WTC11 (cell line): ENCODE measurements around the gene MED23. TPM values are rescaled to one million over a fixed set of nuclear protein-coding genes. Genes with fewer than 3 reads are reported as not detected.

Source experiments
- ATAC-seq: fragments of 200-7000 bp; cut with Tn5 transposase; 2 replicates; pipeline ENCODE4 v1.10.0; 2021; ENCODE audit warnings: mild to moderate bottlenecking, moderate library complexity
- CTCF ChIA-PET: fragments of 300-600 bp; sonication (Branson Sonifier 250); formaldehyde crosslinking; loops from one replicate; lab custom pipeline; 2021; ENCODE audit warnings: antibody characterized with exemption; lab: Charles Lee
- POLR2A ChIA-PET: fragments of 350-600 bp; sonication (Branson Sonifier 250); formaldehyde crosslinking; loops from one replicate; lab custom pipeline; 2021; ENCODE audit warnings: antibody characterized with exemption; lab: Charles Lee
- DNase-seq: peaks from one replicate; pipeline ENCODE4 v3.0.0; 2021; ENCODE audit warnings: low spot score
- H3K27ac Mint-ChIP-seq: 2 replicates; pipeline ENCODE4 v1.8.0; 2021; ENCODE audit warnings: mixed read lengths
- H3K27me3 Mint-ChIP-seq: 2 replicates; pipeline ENCODE4 v1.8.0; 2021; ENCODE audit warnings: low read depth, mild to moderate bottlenecking, moderate library complexity, mixed read lengths
- H3K36me3 Mint-ChIP-seq: 2 replicates; pipeline ENCODE4 v1.8.0; 2021; ENCODE audit warnings: mixed read lengths
- H3K4me1 Mint-ChIP-seq: 2 replicates; pipeline ENCODE4 v1.8.0; 2022; ENCODE audit warnings: mixed read lengths
- H3K4me3 Mint-ChIP-seq: 2 replicates; pipeline ENCODE4 v1.8.0; 2021; ENCODE audit warnings: mild to moderate bottlenecking, moderate library complexity, mixed read lengths
- H3K9me3 Mint-ChIP-seq: 2 replicates; pipeline ENCODE4 v1.8.0; 2021; ENCODE audit warnings: mixed read lengths
- TEAD1 ChIP-seq: sonication (generic); formaldehyde crosslinking; IDR thresholded peaks from 2 replicates; pipeline ENCODE4 v1.8.0; 2022; ENCODE audit warnings: mild to moderate bottlenecking, missing genetic modification reagents
- TP53 ChIP-seq: sonication (generic); formaldehyde crosslinking; IDR thresholded peaks from 2 replicates; pipeline ENCODE4 v1.8.1; 2023; ENCODE audit warnings: mild to moderate bottlenecking, missing genetic modification reagents
- ZBTB21 ChIP-seq: sonication (generic); formaldehyde crosslinking; IDR thresholded peaks from 2 replicates; pipeline ENCODE4 v1.8.1; 2023; ENCODE audit warnings: mild to moderate bottlenecking, missing genetic modification reagents, borderline replicate concordance
- ZNF121 ChIP-seq: sonication (generic); formaldehyde crosslinking; IDR thresholded peaks from 2 replicates; pipeline ENCODE4 v1.8.0; 2023; ENCODE audit warnings: missing genetic modification reagents
- ZNF138 ChIP-seq: sonication (generic); formaldehyde crosslinking; conservative IDR thresholded peaks from 2 replicates; pipeline ENCODE4 v1.8.1; 2022; ENCODE audit warnings: mild to moderate bottlenecking, moderate library complexity, missing genetic modification reagents
- ZNF232 ChIP-seq: sonication (generic); formaldehyde crosslinking; IDR thresholded peaks from 2 replicates; pipeline ENCODE4 v1.8.0; 2022; ENCODE audit warnings: mild to moderate bottlenecking, missing genetic modification reagents
- ZNF263 ChIP-seq: sonication (generic); formaldehyde crosslinking; IDR thresholded peaks from 2 replicates; pipeline ENCODE4 v1.8.1; 2022; ENCODE audit warnings: low read depth, mild to moderate bottlenecking, moderate library complexity, missing genetic modification reagents
- total RNA-seq: library from RNA; stranded (reverse); gene quantifications from 3 replicates; pipeline ENCODE4 v1.2.3, GENCODE V29; 2021
- TF ChIP-seq, protein P1 (sequence below): sonication (generic); formaldehyde crosslinking; IDR thresholded peaks from 2 replicates; pipeline ENCODE4 v1.8.1; 2022; ENCODE audit warnings: mild to moderate bottlenecking, moderate library complexity, missing genetic modification reagents
- TF ChIP-seq, protein P2 (sequence below): sonication (generic); formaldehyde crosslinking; IDR thresholded peaks from 2 replicates; pipeline ENCODE4 v1.8.1; 2023; ENCODE audit warnings: mild to moderate bottlenecking, missing genetic modification reagents, moderate library complexity
- TF ChIP-seq, protein P3 (sequence below): fragments of 250-450 bp; sonication (Bioruptor Pico); IDR thresholded peaks from 2 replicates; pipeline ENCODE4 v1.8.0; 2021; ENCODE audit warnings: mild to moderate bottlenecking
- TF ChIP-seq, protein P4 (sequence below): sonication (generic); formaldehyde crosslinking; IDR thresholded peaks from 2 replicates; pipeline ENCODE4 v1.8.0; 2022; ENCODE audit warnings: missing genetic modification reagents
- TF ChIP-seq, protein P5 (sequence below): sonication (generic); formaldehyde crosslinking; IDR thresholded peaks from 2 replicates; pipeline ENCODE4 v1.8.0; 2023; ENCODE audit warnings: missing genetic modification reagents, mild to moderate bottlenecking, borderline replicate concordance
- TF ChIP-seq, protein P6 (sequence below): fragments of 250-450 bp; sonication (Bioruptor Pico); IDR thresholded peaks from 2 replicates; pipeline ENCODE4 v2.1.2; 2022; ENCODE audit warnings: mild to moderate bottlenecking, moderate library complexity

The MED23 gene
- total RNA-seq, 1 experiment from 2014 or later = 19.0 TPM

DNA sequence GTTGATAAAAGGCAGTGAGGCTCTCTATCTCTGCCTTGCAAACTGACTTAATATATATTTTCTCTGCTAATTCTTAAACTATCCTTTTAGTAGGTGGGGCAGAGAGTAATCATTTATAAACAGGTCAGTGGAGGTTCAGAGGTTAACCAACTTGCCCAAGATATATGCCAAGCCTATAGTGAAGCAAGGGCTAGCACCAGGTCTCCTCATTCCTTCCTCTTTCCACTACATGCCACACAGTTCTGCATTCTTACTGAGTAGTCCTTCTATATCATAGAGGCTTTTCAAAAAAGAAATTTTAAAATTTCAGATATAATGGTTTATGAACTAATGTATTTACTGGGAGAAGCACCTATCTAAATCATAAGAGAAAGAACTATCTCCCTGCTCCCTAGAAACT, 46.5 kb downstream of the MED23 start (continued):
- TF ChIP-seq, protein P1, sequence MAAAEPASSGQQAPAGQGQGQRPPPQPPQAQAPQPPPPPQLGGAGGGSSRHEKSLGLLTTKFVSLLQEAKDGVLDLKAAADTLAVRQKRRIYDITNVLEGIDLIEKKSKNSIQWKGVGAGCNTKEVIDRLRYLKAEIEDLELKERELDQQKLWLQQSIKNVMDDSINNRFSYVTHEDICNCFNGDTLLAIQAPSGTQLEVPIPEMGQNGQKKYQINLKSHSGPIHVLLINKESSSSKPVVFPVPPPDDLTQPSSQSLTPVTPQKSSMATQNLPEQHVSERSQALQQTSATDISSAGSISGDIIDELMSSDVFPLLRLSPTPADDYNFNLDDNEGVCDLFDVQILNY (CRISPR knock-in tag) = no peak
- TF ChIP-seq, protein P2, sequence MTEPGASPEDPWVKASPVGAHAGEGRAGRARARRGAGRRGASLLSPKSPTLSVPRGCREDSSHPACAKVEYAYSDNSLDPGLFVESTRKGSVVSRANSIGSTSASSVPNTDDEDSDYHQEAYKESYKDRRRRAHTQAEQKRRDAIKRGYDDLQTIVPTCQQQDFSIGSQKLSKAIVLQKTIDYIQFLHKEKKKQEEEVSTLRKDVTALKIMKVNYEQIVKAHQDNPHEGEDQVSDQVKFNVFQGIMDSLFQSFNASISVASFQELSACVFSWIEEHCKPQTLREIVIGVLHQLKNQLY (CRISPR knock-in tag) = no peak
- no peak for TF ChIP-seq ZNF138 (CRISPR knock-in tag)
- TF ChIP-seq ZNF263 (CRISPR knock-in tag) = no peak
- TF ChIP-seq, all 79 proteins: peak for 0

DNA sequence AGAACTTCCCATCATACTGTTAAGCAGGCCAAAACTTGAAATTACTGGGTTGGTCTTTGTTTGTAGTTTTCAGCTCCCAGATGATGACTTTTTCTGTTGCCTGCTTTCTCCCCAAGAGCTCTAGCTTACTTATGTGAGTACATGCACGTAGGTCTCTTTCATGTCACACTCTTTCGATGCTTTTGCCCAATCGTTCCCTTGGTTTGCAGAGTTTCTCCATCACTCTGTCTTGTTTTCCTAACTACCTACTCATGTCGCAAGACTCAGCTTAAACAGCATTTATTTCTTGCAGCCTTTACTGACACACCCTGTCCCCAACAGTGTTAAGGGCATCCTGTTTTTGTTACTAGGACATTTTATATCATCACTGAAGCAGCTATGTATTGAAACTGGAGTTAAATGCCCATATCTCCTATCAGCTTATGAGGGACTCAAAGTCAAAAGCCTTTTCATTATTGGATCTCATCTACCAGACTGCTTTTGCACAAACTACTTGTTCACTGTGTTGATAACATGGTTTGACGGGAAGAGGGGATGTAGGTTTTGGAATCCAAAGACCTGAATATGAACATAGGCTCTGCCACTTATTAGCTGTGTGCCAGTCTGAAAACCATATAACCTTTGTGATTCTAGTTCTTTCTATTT, 52.1 kb downstream of the MED23 start:
- DNase-seq = no peak
- Mint-ChIP-seq H3K4me3 (no peak overlapping the region), H3K27me3 (no peaks in the 10 kb centered on the region), H3K27ac (peak overlapping the region; percentile 35), H3K4me1 (peaks cover 18% of the 10 kb centered on the region), H3K9me3 (no peaks in the 10 kb centered on the region), H3K36me3 (no peaks in the 10 kb centered on the region)
- CTCF ChIA-PET = interaction anchor here (1.0 to 1.8 kb wide), 2 partner anchors 52 kb away, joined by 4 to 7 read pairs; no protein-coding TSS in a partner anchor
- TF ChIP-seq ZNF232 (CRISPR knock-in tag) = no peak
- TF ChIP-seq ZNF121 = no peak
- ATAC-seq = no peak
- POLR2A ChIA-PET = no interaction called here

DNA sequence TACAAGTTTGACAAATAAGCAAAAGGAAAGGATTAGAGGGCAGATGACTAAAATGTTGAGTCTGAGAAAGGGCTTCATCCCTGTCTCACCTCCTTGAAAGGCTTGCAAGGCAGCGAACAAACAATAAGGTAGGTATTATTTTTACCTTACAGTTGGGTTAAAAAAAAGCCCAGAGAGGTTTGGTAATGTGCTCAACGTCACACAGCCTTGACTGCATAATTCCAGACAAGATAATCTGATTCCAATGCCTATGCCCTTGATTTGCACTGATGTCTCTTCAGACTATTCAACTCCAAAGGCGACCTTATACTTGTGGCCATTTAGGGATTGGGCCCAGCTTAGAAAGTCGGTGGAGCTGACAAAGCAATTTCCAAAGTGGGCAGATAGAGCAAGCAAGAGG, 53.4 kb downstream of the MED23 start:
- ChIA-PET CTCF (no interaction called here), POLR2A (no interaction called here)
- DNase-seq = no peak
- Mint-ChIP-seq H3K4me1 (peaks cover 18% of the 10 kb centered on the region), H3K4me3 (no peak overlapping the region), H3K27ac (no peak overlapping the region), H3K27me3 (no peaks in the 10 kb centered on the region), H3K36me3 (no peaks in the 10 kb centered on the region), H3K9me3 (no peaks in the 10 kb centered on the region)
- ATAC-seq = no peak
- TF ChIP-seq TP53 (CRISPR knock-in tag) (no peak), ZBTB21 (CRISPR knock-in tag) (no peak), TEAD1 (CRISPR knock-in tag) (no peak)
- TF ChIP-seq, protein P3, sequence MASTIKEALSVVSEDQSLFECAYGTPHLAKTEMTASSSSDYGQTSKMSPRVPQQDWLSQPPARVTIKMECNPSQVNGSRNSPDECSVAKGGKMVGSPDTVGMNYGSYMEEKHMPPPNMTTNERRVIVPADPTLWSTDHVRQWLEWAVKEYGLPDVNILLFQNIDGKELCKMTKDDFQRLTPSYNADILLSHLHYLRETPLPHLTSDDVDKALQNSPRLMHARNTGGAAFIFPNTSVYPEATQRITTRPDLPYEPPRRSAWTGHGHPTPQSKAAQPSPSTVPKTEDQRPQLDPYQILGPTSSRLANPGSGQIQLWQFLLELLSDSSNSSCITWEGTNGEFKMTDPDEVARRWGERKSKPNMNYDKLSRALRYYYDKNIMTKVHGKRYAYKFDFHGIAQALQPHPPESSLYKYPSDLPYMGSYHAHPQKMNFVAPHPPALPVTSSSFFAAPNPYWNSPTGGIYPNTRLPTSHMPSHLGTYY = no peak
- TF ChIP-seq, protein P4, sequence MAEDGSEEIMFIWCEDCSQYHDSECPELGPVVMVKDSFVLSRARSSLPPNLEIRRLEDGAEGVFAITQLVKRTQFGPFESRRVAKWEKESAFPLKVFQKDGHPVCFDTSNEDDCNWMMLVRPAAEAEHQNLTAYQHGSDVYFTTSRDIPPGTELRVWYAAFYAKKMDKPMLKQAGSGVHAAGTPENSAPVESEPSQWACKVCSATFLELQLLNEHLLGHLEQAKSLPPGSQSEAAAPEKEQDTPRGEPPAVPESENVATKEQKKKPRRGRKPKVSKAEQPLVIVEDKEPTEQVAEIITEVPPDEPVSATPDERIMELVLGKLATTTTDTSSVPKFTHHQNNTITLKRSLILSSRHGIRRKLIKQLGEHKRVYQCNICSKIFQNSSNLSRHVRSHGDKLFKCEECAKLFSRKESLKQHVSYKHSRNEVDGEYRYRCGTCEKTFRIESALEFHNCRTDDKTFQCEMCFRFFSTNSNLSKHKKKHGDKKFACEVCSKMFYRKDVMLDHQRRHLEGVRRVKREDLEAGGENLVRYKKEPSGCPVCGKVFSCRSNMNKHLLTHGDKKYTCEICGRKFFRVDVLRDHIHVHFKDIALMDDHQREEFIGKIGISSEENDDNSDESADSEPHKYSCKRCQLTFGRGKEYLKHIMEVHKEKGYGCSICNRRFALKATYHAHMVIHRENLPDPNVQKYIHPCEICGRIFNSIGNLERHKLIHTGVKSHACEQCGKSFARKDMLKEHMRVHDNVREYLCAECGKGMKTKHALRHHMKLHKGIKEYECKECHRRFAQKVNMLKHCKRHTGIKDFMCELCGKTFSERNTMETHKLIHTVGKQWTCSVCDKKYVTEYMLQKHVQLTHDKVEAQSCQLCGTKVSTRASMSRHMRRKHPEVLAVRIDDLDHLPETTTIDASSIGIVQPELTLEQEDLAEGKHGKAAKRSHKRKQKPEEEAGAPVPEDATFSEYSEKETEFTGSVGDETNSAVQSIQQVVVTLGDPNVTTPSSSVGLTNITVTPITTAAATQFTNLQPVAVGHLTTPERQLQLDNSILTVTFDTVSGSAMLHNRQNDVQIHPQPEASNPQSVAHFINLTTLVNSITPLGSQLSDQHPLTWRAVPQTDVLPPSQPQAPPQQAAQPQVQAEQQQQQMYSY (CRISPR knock-in tag) = no peak
- TF ChIP-seq, protein P5, sequence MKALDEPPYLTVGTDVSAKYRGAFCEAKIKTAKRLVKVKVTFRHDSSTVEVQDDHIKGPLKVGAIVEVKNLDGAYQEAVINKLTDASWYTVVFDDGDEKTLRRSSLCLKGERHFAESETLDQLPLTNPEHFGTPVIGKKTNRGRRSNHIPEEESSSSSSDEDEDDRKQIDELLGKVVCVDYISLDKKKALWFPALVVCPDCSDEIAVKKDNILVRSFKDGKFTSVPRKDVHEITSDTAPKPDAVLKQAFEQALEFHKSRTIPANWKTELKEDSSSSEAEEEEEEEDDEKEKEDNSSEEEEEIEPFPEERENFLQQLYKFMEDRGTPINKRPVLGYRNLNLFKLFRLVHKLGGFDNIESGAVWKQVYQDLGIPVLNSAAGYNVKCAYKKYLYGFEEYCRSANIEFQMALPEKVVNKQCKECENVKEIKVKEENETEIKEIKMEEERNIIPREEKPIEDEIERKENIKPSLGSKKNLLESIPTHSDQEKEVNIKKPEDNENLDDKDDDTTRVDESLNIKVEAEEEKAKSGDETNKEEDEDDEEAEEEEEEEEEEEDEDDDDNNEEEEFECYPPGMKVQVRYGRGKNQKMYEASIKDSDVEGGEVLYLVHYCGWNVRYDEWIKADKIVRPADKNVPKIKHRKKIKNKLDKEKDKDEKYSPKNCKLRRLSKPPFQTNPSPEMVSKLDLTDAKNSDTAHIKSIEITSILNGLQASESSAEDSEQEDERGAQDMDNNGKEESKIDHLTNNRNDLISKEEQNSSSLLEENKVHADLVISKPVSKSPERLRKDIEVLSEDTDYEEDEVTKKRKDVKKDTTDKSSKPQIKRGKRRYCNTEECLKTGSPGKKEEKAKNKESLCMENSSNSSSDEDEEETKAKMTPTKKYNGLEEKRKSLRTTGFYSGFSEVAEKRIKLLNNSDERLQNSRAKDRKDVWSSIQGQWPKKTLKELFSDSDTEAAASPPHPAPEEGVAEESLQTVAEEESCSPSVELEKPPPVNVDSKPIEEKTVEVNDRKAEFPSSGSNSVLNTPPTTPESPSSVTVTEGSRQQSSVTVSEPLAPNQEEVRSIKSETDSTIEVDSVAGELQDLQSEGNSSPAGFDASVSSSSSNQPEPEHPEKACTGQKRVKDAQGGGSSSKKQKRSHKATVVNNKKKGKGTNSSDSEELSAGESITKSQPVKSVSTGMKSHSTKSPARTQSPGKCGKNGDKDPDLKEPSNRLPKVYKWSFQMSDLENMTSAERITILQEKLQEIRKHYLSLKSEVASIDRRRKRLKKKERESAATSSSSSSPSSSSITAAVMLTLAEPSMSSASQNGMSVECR = no peak
- TF ChIP-seq, protein P6, sequence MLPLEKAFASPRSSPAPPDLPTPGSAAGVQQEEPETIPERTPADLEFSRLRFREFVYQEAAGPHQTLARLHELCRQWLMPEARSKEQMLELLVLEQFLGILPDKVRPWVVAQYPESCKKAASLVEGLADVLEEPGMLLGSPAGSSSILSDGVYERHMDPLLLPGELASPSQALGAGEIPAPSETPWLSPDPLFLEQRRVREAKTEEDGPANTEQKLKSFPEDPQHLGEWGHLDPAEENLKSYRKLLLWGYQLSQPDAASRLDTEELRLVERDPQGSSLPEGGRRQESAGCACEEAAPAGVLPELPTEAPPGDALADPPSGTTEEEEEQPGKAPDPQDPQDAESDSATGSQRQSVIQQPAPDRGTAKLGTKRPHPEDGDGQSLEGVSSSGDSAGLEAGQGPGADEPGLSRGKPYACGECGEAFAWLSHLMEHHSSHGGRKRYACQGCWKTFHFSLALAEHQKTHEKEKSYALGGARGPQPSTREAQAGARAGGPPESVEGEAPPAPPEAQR (CRISPR knock-in tag) = no peak
